Uterus (tissue), 2 donors: ENCODE results near the gene ETV3L.

Experiments
- POLR2A ChIP-seq, 2 donors: fragments of 450-650 bp; IDR thresholded peaks; one replicate each; pipeline ENCODE4 v1.6.1; 2016; ENCODE audit warnings: antibody characterized with exemption in 2 of 2, mild to moderate bottlenecking in 1 of 2, moderate library complexity in 1 of 2
- TF ChIP-seq, protein P1 (sequence below), 4 experiments: fragments of 200-600 bp in 2 of 4; fragments of 450-650 bp in 2 of 4; sonication (generic) in 2 of 4; IDR thresholded peaks; one replicate each; pipeline ENCODE4 v1.5.1; 2016 to 2019; ENCODE audit warnings: antibody characterized with exemption in 4 of 4, mild to moderate bottlenecking in 2 of 4, moderate library complexity in 1 of 4

DNA sequence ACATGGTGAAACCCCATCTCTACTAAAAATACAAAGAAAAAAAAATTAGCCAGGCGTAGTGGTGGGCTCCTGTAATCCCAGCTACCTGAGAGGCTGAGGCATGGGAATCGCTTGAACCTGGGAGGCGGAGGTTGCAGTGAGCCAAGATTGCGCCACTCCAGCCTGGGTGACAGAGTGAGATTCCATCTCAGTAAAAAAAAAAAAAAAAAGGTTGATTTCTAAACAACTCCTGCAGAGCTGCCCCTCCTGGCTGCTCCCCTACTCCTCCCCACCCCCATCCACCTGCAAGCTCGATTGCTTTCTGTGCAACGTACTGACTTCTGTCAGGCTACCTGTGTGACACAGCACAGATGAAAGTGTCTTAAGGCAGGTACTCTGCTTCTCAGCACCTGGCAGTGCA lies 13.3 kb downstream of the ETV3L start:
- no peak for TF ChIP-seq POLR2A (IDR thresholded peaks at IDR 0.05)
- TF ChIP-seq, protein P1, sequence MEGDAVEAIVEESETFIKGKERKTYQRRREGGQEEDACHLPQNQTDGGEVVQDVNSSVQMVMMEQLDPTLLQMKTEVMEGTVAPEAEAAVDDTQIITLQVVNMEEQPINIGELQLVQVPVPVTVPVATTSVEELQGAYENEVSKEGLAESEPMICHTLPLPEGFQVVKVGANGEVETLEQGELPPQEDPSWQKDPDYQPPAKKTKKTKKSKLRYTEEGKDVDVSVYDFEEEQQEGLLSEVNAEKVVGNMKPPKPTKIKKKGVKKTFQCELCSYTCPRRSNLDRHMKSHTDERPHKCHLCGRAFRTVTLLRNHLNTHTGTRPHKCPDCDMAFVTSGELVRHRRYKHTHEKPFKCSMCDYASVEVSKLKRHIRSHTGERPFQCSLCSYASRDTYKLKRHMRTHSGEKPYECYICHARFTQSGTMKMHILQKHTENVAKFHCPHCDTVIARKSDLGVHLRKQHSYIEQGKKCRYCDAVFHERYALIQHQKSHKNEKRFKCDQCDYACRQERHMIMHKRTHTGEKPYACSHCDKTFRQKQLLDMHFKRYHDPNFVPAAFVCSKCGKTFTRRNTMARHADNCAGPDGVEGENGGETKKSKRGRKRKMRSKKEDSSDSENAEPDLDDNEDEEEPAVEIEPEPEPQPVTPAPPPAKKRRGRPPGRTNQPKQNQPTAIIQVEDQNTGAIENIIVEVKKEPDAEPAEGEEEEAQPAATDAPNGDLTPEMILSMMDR (IDR thresholded peaks at IDR 0.05), result no peak
